ENCODE data around the gene ATP8A1.

DNA sequence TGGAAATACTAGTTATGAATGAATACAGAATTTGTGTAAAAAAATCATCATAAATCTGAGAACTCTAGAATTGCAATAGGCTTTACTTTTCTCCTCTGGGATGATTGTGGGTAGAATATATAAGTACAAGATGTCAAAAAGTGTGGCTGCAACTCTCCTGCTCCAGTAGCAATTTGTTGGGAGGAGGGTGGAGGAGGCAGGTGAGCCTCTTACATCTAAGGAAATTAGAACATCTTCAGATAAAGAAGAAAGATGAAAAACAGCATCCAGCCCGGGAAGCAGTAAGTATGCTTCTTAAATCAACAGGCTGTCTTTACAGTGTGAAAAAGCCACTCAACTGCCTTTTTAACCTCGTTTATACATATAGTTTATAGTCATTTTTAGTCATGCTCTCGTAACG, 83.7 kb downstream of the ATP8A1 start:
- TF ChIP-seq POLR2A (IDR thresholded peaks at IDR 0.05; ENCODE audit: low read depth) (no peak), CTCF (IDR thresholded peaks at IDR 0.05) (no peak)

Measured in esophagus muscularis mucosa (tissue), 3 donors.